DND-41 (cell line): Measurements from ENCODE around the gene GART.

ENCODE experiments used
- EZH2 ChIP-seq: IDR thresholded peaks from 3 replicates; pipeline ENCODE4 v1.6.1; 2012; ENCODE audit warnings: borderline replicate concordance, low read depth, mild to moderate bottlenecking, moderate library complexity, low read length, inconsistent platforms; ENCODE audit not compliant: severe bottlenecking
- TF ChIP-seq, protein P1 (sequence below): IDR thresholded peaks from 2 replicates; pipeline ENCODE4 v1.5.1; 2012; ENCODE audit warnings: borderline replicate concordance, low read length, moderate library complexity, mild to moderate bottlenecking; ENCODE audit not compliant: poor library complexity, severe bottlenecking; ENCODE audit errors: extremely low read depth

DNA sequence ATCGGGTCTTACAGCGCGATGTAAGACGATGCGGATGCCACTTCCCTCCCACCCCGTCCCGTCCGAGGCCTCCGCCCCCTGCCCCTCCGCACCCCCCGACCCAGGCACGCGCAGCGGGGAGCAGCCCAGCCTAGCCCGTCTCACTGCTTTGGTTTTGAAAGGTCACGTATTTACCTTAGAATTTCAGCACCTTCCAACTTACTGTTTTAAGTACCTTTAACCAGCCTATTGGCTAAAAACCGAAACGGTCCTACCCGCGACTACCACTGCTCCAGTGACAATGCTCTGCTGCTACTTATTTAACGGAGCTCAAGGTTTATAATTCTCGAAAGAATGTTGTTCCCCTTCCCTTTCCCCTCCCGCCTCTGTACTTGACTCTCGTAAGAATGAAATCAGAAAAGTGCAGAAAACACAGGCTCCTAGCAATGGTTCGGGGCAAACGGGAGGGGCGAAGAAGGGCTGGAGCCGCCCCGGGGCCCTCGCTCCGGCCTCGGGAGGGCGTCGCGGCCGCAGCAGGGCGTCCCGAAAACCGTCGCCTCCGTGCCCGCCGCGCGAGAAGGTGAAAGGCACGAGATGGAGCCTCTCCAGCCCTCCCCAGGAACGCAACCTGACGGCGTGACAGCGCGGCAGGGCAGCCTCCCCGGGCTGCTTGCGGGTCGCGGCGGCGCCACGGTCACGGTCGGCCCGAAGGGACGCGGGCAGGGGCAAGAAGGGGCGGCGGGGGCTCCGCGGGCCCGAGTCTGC is 62.8 kb downstream of the GART start:
- TF ChIP-seq, protein P1, sequence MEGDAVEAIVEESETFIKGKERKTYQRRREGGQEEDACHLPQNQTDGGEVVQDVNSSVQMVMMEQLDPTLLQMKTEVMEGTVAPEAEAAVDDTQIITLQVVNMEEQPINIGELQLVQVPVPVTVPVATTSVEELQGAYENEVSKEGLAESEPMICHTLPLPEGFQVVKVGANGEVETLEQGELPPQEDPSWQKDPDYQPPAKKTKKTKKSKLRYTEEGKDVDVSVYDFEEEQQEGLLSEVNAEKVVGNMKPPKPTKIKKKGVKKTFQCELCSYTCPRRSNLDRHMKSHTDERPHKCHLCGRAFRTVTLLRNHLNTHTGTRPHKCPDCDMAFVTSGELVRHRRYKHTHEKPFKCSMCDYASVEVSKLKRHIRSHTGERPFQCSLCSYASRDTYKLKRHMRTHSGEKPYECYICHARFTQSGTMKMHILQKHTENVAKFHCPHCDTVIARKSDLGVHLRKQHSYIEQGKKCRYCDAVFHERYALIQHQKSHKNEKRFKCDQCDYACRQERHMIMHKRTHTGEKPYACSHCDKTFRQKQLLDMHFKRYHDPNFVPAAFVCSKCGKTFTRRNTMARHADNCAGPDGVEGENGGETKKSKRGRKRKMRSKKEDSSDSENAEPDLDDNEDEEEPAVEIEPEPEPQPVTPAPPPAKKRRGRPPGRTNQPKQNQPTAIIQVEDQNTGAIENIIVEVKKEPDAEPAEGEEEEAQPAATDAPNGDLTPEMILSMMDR, result peak; percentile 20
- TF ChIP-seq EZH2, result no peak
